ENCODE results near the gene SLC10A7.

DNA sequence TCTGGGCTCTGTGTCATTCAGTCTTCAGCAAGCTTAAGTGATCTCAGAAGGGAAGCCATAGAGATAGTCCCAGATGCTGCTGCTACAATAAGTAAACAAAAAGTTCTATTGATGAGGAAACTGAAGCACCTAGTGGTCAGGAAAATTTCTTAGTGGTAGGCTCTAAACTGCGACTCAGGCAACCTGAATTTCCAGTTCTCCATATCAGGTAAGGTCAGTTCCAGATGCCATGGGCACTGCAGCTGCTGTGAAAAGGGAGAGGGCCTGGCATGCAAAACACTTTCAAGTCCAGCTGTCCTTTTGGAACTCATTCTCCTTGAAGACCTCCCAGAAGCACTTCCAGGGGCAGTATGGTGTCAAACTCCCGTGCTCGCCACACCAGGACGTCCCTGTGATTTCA is 261.2 kb downstream of the SLC10A7 start:
- TF ChIP-seq, protein P1, sequence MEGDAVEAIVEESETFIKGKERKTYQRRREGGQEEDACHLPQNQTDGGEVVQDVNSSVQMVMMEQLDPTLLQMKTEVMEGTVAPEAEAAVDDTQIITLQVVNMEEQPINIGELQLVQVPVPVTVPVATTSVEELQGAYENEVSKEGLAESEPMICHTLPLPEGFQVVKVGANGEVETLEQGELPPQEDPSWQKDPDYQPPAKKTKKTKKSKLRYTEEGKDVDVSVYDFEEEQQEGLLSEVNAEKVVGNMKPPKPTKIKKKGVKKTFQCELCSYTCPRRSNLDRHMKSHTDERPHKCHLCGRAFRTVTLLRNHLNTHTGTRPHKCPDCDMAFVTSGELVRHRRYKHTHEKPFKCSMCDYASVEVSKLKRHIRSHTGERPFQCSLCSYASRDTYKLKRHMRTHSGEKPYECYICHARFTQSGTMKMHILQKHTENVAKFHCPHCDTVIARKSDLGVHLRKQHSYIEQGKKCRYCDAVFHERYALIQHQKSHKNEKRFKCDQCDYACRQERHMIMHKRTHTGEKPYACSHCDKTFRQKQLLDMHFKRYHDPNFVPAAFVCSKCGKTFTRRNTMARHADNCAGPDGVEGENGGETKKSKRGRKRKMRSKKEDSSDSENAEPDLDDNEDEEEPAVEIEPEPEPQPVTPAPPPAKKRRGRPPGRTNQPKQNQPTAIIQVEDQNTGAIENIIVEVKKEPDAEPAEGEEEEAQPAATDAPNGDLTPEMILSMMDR (conservative IDR thresholded peaks at IDR 0.05; ENCODE audit: low read depth, low read length) = no peak
- no peak for TF ChIP-seq EZH2 (IDR thresholded peaks at IDR 0.05; ENCODE audit: borderline replicate concordance, low read depth, low read length, poor library complexity, severe bottlenecking)
